ENCODE data around the gene IL6. TPM values are rescaled to one million over a fixed set of nuclear protein-coding genes. Genes with fewer than 3 reads are reported as not detected.

The IL6 gene
- total and polyA plus RNA-seq, 9 of the 15 experiments (the other 6 are each of a cell fraction or from before 2014, with no cell fraction given): 0.76 to 2.9 (median 1.5) TPM

- peak overlapping the region; percentile 52 for H2AFZ ChIP-seq (ENCODE audit: low read depth, low read length)
- H3K27ac ChIP-seq (ENCODE audit: extremely low read depth, low read depth, low read length): no peak overlapping the region; the same call in 2 of the 3 replicates
Observed at GRCh38 chr7:22722536-22723180, 4.3 kb upstream of the IL6 start.

GRCh38 chr7:22723181-22723601, 3.8 kb upstream of the IL6 start:
- 16% methylated on average over 2 of the region's 2 CpGs for WGBS (ENCODE audit: insufficient coverage, low coverage, missing lambda C conversion rate)
- Histone ChIP-seq H3K36me3 (ENCODE audit: control insufficient read depth, insufficient read depth, low read length) (no peaks in the 10 kb centered on the region), H3K4me3 (no peak overlapping the region), H3K79me2 (ENCODE audit: control insufficient read depth, insufficient read depth, low read length) (0 out of 3 replicates have a peak, but pooled peaks cover 2% of the 10 kb centered on the region), H2AFZ (ENCODE audit: low read depth, low read length) (peak overlapping the region; percentile 52), H3K9ac (ENCODE audit: insufficient read depth in 1 of 2, low read depth in 2 of 2, low read length in 2 of 2) (peak overlapping the region in 1 of 2 experiments; percentile 53; a peak in 1 of 4 replicates), H3K9me3 (replicated peaks; ENCODE audit: control insufficient read depth, insufficient read depth, low read depth, low read length) (no peaks in the 10 kb centered on the region), H3K4me2 (ENCODE audit: insufficient read depth, low read length) (no peak overlapping the region; the same call in 1 of the 2 replicates), H3K27me3 (ENCODE audit: control insufficient read depth in 2 of 2, insufficient read depth in 2 of 2, low read length in 2 of 2) (no peaks in the 10 kb centered on the region), H3K27ac (ENCODE audit: extremely low read depth, low read depth, low read length) (peak overlapping the region; percentile 27; the same call in 1 of the 3 replicates), H3K9me1 (ENCODE audit: control insufficient read depth, insufficient read depth, low read length) (no peaks in the 10 kb centered on the region), H3K4me1 (replicated peaks in 1 of 2; ENCODE audit: control insufficient read depth in 2 of 2, insufficient read depth in 2 of 2, low read length in 2 of 2) (peaks cover 16 to 57% of the 10 kb centered on the region in 2 experiments), H4K20me1 (replicated peaks; ENCODE audit: control insufficient read depth, insufficient read depth, low read length) (no peaks in the 10 kb centered on the region)
- BruUV-seq (replicated peaks): no TSS peak
- DNase-seq (ENCODE audit: extremely low read depth in 1 of 4, low spot score in 3 of 4) (peak in 1 of 4 experiments; percentile 8), ATAC-seq (no peak), FAIRE-seq (no peak)
- intact Hi-C loops (cut with micrococcal nuclease) (no loop called here), in situ Hi-C loops (cut with MboI) (loop anchor here (5.0 kb wide), 1 partner anchor 161 kb away; no protein-coding TSS in a partner anchor)
- ChIA-PET POLR2A (interaction anchor here (0.7 to 4.2 kb wide), 6 partner anchors 11 to 59 kb away, joined by 3 to 21 read pairs (median 3); no protein-coding TSS in a partner anchor), CTCF (ENCODE audit: low intra/inter-chr PET ratio) (interaction anchor here (1.1 kb wide), 1 partner anchor 164 kb away, joined by 3 read pairs; no protein-coding TSS in a partner anchor)
- TF ChIP-seq RREB1 (CRISPR knock-in tag; IDR thresholded peaks at IDR 0.05): no peak
- no peak for TF ChIP-seq ZNF384 (IDR thresholded peaks at IDR 0.05; ENCODE audit: low read depth, low read length)
- peak; percentile 42; the same call in 1 of the 2 replicates for TF ChIP-seq ZNF644 (tag; IDR thresholded peaks at IDR 0.05; ENCODE audit: low read depth)
- TF ChIP-seq POLR2H (tag; IDR thresholded peaks at IDR 0.05; ENCODE audit: low read depth): no peak
- TF ChIP-seq NEUROD1 (IDR thresholded peaks at IDR 0.05; ENCODE audit: borderline replicate concordance, low read depth, low read length, partially characterized antibody): no peak
- peak; percentile 50; the same call in 1 of the 2 replicates for TF ChIP-seq NFIC (IDR thresholded peaks at IDR 0.05)
- TF ChIP-seq ELF2 (CRISPR knock-in tag; IDR thresholded peaks at IDR 0.05): no peak

More at GRCh38 chr7:22722536-22723180, 4.3 kb upstream of the IL6 start:
- Histone ChIP-seq H3K9ac (ENCODE audit: insufficient read depth in 1 of 2, low read depth in 2 of 2, low read length in 2 of 2) (peak overlapping the region in 1 of 2 experiments; percentile 53; a peak in 1 of 4 replicates), H4K20me1 (replicated peaks; ENCODE audit: control insufficient read depth, insufficient read depth, low read length) (no peaks in the 10 kb centered on the region), H3K4me3 (no peak overlapping the region), H3K36me3 (ENCODE audit: control insufficient read depth, insufficient read depth, low read length) (no peaks in the 10 kb centered on the region), H3K9me1 (ENCODE audit: control insufficient read depth, insufficient read depth, low read length) (no peaks in the 10 kb centered on the region), H3K27me3 (ENCODE audit: control insufficient read depth in 2 of 2, insufficient read depth in 2 of 2, low read length in 2 of 2) (no peaks in the 10 kb centered on the region), H3K79me2 (ENCODE audit: control insufficient read depth, insufficient read depth, low read length) (0 out of 3 replicates have a peak, but pooled peaks cover 2% of the 10 kb centered on the region), H3K4me1 (replicated peaks in 1 of 2; ENCODE audit: control insufficient read depth in 2 of 2, insufficient read depth in 2 of 2, low read length in 2 of 2) (peaks cover 18 to 57% of the 10 kb centered on the region in 2 experiments), H3K4me2 (ENCODE audit: insufficient read depth, low read length) (no peak overlapping the region; the same call in 1 of the 2 replicates), H3K9me3 (replicated peaks; ENCODE audit: control insufficient read depth, insufficient read depth, low read depth, low read length) (no peaks in the 10 kb centered on the region)
- ChIA-PET POLR2A (interaction anchor here (0.7 to 4.2 kb wide), 6 partner anchors 11 to 60 kb away, joined by 3 to 21 read pairs (median 3); no protein-coding TSS in a partner anchor), CTCF (ENCODE audit: low intra/inter-chr PET ratio) (no interaction called here)
- ATAC-seq (no peak), FAIRE-seq (no peak), DNase-seq (ENCODE audit: extremely low read depth in 1 of 4, low spot score in 3 of 4) (no peak)
- TF ChIP-seq ZFX (CRISPR knock-in tag; IDR thresholded peaks at IDR 0.05) (0 out of 2 replicates have a peak, but pooled peaks have one; percentile 18), NFE2L1 (tag; IDR thresholded peaks at IDR 0.05; ENCODE audit: borderline replicate concordance, low read depth) (no peak), ZNF316 (IDR thresholded peaks at IDR 0.05) (peak; percentile 11; the same call in 1 of the 2 replicates)
- no TSS peak for BruUV-seq (replicated peaks)
- 62% methylated on average over 6 of the region's 6 CpGs for WGBS (ENCODE audit: insufficient coverage, low coverage, missing lambda C conversion rate)
- intact Hi-C loops (cut with micrococcal nuclease): no loop called here
- in situ Hi-C loops (cut with MboI): loop anchor here (5.0 kb wide), 1 partner anchor 160 kb away; no protein-coding TSS in a partner anchor
